NT2/D1 (cell line): ENCODE measurements around the gene ADGRE3.

Source experiments
- SUZ12 ChIP-seq: IDR thresholded peaks from 2 replicates; pipeline ENCODE4 v1.6.1; 2011; ENCODE audit not compliant: insufficient read length, insufficient read depth; ENCODE audit errors: extremely low read depth
- YY1 ChIP-seq: IDR thresholded peaks from 2 replicates; pipeline ENCODE4 v1.6.1; 2011; ENCODE audit not compliant: insufficient read length, insufficient read depth
- ZNF274 ChIP-seq: IDR thresholded peaks from 2 replicates; pipeline ENCODE4 v1.6.1; 2011; ENCODE audit warnings: mild to moderate bottlenecking, low read depth, low read length

GRCh38 chr19:14715841-14716240, 41.2 kb upstream of the ADGRE3 start:
- TF ChIP-seq SUZ12 = no peak
- TF ChIP-seq YY1 = no peak
- no peak for TF ChIP-seq ZNF274
